WTC11 (cell line): Measurements from ENCODE around the gene OMA1.

Source experiments
- CREM ChIP-seq: sonication (generic); formaldehyde crosslinking; IDR thresholded peaks from 2 replicates; pipeline ENCODE4 v1.8.1; 2022; ENCODE audit warnings: mild to moderate bottlenecking, missing genetic modification reagents, moderate library complexity
- CTCF ChIP-seq: fragments of 200-600 bp; IDR thresholded peaks from 2 replicates; pipeline ENCODE4 v1.8.0; 2022; ENCODE audit warnings: antibody characterized with exemption
- FOXJ3 ChIP-seq: sonication (generic); formaldehyde crosslinking; IDR thresholded peaks from 2 replicates; pipeline ENCODE4 v1.9.0; 2021; ENCODE audit warnings: missing genetic modification reagents, mild to moderate bottlenecking, borderline replicate concordance
- GABPB1 ChIP-seq: sonication (generic); formaldehyde crosslinking; IDR thresholded peaks from 2 replicates; pipeline ENCODE4 v1.8.1; 2023; ENCODE audit warnings: mild to moderate bottlenecking, missing genetic modification reagents
- NR2C2 ChIP-seq: sonication (generic); formaldehyde crosslinking; IDR thresholded peaks from 2 replicates; pipeline ENCODE4 v1.8.0; 2022; ENCODE audit warnings: mild to moderate bottlenecking, missing genetic modification reagents
- NR3C1 ChIP-seq: sonication (generic); formaldehyde crosslinking; conservative IDR thresholded peaks from 2 replicates; pipeline ENCODE4 v1.8.1; 2023; ENCODE audit warnings: low read depth, mild to moderate bottlenecking, missing genetic modification reagents
- TEAD4 ChIP-seq: sonication (generic); formaldehyde crosslinking; IDR thresholded peaks from 2 replicates; pipeline ENCODE4 v1.8.0; 2022; ENCODE audit warnings: mild to moderate bottlenecking, missing genetic modification reagents
- TF ChIP-seq, protein P1 (sequence below): sonication (generic); formaldehyde crosslinking; conservative IDR thresholded peaks from 2 replicates; pipeline ENCODE4 v1.8.1; 2023; ENCODE audit warnings: mild to moderate bottlenecking, low read depth, missing genetic modification reagents, moderate library complexity

GRCh38 chr1:58487002-58487401 is 59.5 kb downstream of the OMA1 start:
- TF ChIP-seq CTCF (no peak), NR3C1 (CRISPR knock-in tag) (no peak), FOXJ3 (no peak), GABPB1 (CRISPR knock-in tag) (no peak), TEAD4 (no peak), CREM (CRISPR knock-in tag) (no peak), NR2C2 (CRISPR knock-in tag) (no peak)
- TF ChIP-seq, protein P1, sequence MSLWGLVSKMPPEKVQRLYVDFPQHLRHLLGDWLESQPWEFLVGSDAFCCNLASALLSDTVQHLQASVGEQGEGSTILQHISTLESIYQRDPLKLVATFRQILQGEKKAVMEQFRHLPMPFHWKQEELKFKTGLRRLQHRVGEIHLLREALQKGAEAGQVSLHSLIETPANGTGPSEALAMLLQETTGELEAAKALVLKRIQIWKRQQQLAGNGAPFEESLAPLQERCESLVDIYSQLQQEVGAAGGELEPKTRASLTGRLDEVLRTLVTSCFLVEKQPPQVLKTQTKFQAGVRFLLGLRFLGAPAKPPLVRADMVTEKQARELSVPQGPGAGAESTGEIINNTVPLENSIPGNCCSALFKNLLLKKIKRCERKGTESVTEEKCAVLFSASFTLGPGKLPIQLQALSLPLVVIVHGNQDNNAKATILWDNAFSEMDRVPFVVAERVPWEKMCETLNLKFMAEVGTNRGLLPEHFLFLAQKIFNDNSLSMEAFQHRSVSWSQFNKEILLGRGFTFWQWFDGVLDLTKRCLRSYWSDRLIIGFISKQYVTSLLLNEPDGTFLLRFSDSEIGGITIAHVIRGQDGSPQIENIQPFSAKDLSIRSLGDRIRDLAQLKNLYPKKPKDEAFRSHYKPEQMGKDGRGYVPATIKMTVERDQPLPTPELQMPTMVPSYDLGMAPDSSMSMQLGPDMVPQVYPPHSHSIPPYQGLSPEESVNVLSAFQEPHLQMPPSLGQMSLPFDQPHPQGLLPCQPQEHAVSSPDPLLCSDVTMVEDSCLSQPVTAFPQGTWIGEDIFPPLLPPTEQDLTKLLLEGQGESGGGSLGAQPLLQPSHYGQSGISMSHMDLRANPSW (CRISPR knock-in tag) = no peak
